ENCODE data around the gene RHBDF2.

Gene RHBDF2

DNA sequence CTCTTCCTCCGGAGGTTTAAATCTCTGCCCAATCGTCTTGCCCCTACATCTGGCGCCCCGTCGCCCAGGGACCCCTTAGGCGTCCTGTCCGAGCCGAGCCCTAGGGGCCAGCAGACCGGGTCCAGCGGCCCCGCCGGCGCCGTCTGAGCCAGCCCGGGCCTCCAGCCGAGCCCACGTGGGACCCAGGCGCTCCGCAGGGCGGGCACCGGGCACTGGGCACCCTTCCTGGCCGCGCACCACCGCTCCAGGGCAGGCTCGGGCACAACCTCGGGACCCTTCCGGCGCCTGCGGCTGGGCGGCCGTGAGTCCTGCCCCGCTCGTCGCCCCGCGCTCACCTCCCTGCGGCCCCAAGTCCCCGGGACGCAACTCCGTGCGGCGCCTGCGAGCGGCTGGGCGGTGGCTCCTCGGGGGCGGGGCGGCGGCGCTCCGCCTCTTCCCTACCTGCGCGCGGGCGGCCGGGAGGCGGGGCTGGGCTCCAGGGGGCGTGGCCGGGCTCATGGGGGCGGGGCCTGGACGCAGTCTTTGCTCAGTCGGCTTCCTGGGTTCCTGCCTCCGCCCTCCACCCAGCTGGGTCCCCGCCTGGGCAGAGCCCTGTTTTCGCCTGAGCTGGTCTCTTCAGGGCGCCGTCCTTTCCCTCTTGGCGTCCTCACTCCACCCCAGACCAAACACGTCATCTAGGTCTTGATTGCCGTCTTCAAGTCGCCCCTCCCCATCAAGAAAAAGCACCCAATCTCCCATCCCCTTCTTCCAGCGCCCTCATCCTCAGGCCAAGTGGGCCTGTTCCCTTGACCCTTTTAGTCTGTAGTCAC lies at the start of gene RHBDF2:
RHBDF2 (minus strand) TSS at position 406 of the 809 bp plus-strand sequence. CDS start 19,899 bp downstream, outside the sequence.
- DNase-seq (ENCODE audit: low read depth in 1 of 2, low spot score in 1 of 2), result peak; percentile 97

DNA sequence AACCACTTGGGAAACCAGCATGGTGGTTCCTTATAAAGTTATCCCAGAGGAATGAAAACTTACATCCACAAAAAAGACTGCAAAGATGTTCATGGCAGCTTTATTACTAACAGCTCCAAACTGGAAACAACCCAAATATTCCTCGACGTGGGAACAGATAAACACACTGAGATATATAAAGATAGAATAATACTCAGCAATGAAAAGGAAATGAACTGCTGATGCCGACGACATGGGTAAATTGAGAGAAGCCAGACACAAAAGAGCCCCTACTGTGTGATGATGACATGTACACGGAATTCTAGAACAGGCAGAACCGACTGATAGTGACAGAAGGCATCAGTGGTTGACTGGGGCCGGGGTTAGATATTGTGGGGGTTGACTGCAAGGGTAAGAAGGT lies 48.3 kb upstream of the RHBDF2 start:
- no peak for DNase-seq (ENCODE audit: low read depth in 1 of 2, low spot score in 1 of 2)

DNA sequence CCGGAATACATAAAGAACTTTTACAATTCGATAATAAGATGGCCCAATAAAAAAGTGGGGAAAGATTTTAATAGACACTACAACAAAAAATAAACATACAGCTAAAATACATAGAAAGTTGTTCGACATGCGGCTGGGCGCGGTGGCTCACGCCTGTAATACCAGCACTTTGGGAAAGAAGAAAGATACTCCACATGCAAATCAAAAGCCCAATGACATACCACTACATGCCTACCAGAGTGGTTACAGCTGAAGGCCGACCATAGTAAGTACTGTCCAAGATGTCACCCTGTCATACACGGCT lies 47.9 kb upstream of the RHBDF2 start:
- DNase-seq (ENCODE audit: low read depth in 1 of 2, low spot score in 1 of 2), result no peak

GRCh38 chr17:76548378-76549214 lies 47.4 kb upstream of the RHBDF2 start:
- no peak for DNase-seq (ENCODE audit: low read depth in 1 of 2, low spot score in 1 of 2)

GRCh38 chr17:76547642-76548202 lies 46.5 kb upstream of the RHBDF2 start:
- DNase-seq (ENCODE audit: low read depth in 1 of 2, low spot score in 1 of 2), result no peak

GRCh38 chr17:76547183-76547641 lies 46.0 kb upstream of the RHBDF2 start:
- no peak for DNase-seq (ENCODE audit: low read depth in 1 of 2, low spot score in 1 of 2)

DNA sequence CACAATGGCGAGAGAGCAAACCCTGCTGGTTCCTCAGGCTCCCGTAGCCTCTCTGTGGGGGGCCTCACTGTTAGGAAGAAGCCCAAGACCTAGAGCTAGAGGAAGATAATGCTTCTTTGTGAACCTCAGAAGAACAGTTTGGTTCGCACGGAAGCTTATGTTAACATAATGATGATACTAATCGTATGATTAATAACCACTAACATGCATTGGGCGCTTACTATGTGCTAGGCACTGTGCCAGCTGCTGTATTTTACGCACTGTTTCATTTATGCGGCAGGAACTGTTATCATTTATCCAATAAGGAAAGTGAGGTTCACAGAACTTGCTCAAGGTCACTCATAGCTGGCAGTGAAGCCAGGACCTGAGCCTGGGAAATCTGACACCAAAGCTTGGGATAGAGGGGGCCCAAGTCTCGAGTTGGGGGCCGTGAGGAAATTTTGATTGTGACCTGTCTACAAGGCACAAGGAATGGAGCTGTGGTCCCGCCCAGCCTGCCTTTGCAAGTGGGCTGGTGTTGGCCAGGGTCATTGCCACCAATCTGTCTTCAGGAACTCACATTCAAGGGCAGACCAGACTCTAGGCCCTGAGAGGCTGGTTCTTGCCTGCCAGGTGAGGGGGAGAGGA lies 45.4 kb upstream of the RHBDF2 start:
- no peak for DNase-seq (ENCODE audit: low read depth in 1 of 2, low spot score in 1 of 2)

GRCh38 chr17:76545918-76546555 lies 44.8 kb upstream of the RHBDF2 start:
- DNase-seq (ENCODE audit: low read depth in 1 of 2, low spot score in 1 of 2), result no peak

DNA sequence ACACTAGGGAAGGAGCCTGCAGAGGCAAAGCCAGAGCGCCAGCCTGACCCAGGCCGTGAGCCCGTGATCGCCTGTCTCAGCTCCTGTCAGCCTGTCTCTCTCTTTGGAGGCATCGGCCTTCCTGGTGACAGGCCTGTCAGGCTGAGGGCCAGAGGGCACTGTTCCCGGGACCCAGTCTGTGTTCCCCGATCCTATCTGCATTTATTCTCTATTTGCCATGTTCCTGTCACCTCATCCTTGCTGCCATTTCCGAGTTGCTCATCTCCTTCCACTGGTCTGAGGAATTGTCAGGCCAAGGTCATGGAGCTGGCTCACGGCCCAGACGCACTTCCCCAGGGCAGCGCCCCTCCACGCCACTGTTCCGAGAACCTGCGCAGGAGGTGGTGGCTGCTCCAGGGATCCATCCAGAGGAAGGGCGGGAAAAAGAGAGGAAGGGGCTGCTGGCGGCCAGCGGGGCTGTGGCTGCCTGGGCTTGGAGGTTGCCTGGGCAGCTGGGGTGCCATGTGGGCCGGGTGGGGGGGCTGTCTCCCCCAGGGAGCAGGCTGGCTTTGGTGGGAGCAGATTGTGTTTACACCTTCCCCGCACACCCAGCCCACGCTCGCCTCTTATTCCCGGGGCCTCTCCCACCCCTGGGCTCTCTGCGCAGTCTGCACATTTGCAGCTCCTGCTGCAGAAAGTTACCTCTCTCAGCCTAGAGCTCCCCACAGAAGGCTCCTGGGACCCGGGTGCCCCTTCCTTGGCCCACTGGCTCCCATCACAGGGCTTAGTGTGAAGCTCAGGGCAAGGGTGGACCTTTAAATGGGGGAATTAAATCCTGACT lies 43.5 kb upstream of the RHBDF2 start:
- no peak for DNase-seq (ENCODE audit: low read depth in 1 of 2, low spot score in 1 of 2)

GRCh38 chr17:76543826-76544545 lies 42.8 kb upstream of the RHBDF2 start:
- DNase-seq (ENCODE audit: low read depth in 1 of 2, low spot score in 1 of 2), result no peak

GRCh38 chr17:76543482-76543825 lies 42.2 kb upstream of the RHBDF2 start:
- no peak for DNase-seq (ENCODE audit: low read depth in 1 of 2, low spot score in 1 of 2)

DNA sequence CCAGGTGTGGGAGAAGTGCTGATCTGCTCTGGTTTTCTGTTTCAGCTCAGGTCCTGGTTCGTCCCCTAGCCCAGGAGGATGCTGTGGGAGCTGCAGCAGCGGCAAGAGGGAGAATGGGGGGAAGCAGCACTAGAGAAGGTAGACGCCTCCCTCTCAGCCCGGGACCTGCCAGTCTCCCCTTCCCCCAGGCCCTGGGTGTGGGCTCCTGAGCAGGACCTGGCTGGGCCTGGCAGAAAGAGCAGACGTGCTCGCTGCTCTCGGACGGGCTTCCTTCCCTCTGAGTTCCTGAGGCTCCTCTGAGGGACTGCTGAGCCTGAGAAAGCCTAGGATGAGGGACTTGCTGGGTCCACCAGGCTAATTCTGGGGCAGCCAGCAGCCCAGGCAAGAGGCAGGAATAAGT lies 41.8 kb upstream of the RHBDF2 start:
- no peak for DNase-seq (ENCODE audit: low read depth in 1 of 2, low spot score in 1 of 2)

DNA sequence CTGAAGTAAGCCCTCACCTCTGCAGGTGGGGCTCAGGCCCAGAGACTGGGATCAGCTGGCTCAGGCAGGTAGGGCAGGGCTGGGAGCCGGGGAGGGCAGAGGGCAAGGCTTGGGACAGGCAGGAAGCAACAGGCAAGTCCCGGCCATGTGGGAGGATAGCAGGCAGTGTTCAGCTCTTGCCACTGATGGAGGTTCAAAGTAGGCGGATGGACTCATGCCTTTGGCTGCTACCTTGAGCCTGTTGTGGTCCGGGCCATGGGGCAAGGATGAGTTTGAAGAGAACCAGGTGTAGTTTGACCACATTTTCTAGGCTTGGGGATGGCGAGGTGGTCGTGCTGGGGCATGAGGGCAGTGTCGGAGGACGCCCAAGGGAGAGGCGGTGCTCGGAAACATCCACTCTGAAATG lies 41.3 kb upstream of the RHBDF2 start:
- DNase-seq (ENCODE audit: low read depth in 1 of 2, low spot score in 1 of 2), result no peak

DNA sequence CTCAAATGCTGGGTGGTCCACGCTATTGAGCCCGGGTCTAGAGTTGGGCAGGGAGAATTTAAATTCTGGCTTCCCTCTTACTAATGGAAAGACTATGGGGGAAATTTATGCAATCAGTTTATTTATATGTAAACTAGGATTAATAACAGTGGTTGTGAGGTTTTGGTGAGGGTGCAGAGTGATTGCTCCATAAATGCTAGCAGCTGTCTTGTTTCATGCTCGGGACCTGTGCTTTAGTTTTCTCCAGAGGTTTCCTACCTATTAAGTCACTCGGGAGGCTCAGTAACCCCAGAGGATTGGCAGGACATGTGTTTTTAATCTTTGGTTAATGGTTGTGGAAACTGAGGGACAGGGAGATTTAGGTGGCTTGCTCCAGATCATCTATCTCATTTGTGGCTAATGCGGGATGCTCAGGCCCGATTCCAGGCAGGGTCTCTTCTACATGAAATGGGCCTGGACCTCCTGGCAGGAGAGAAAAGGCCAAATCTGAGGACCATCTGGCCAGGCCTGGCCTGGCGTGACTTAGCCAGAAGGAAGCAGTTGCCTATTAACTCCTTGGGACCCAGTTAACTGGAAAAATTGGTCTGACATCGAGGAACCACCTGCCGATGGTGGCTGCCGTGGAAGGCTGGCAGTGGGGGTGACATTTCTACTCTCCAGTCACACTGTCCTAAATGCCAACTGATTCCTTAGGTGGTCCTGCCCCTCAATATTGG lies 40.7 kb upstream of the RHBDF2 start:
- no peak for DNase-seq (ENCODE audit: low read depth in 1 of 2, low spot score in 1 of 2)

- DNase-seq (ENCODE audit: low read depth in 1 of 2, low spot score in 1 of 2), result no peak
Measured at GRCh38 chr17:76540381-76541300, 39.4 kb upstream of the RHBDF2 start.

DNA sequence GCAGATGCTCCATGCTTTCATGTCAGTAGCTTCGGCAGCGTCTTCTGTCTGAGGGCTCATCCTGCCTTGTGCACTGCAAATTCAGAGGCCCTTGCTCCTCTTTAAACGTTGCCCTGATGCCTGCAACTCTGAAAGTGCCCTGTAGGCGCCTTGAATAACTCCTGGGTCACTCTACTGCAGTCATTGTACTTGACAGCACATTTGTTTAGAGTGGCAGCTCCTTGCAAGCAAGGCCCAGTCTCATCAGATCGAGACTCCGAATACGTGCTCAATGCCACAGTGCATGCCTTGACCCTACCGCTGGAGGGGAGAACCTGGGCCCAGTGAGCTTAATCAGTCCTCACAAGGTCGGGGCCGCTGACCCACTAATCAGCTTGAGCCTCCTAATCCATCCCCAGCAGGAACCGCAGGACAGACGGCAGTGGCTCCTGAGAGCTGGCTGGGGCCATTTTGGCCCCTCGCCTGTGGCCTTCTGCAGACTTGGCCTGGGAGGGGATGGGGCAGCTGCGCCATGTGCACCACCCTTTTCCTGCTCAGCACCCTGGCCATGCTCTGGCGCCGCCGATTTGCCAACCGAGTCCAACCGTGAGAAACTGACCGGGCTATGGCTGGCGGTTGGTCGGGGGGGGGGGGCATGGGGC lies 38.5 kb upstream of the RHBDF2 start, which contains the start of gene PRCD:
PRCD (plus strand) TSS at position 414 of the 641 bp plus-strand sequence; CDS start at position 512, 98 bp downstream.
- no peak for DNase-seq (ENCODE audit: low read depth in 1 of 2, low spot score in 1 of 2)

GRCh38 chr17:76538941-76539570 lies 37.8 kb upstream of the RHBDF2 start:
- DNase-seq (ENCODE audit: low read depth in 1 of 2, low spot score in 1 of 2), result no peak

Measured in stimulated activated CD4-positive, alpha-beta T cell treated with anti-CD3 and anti-CD28 coated beads, Interleukin-15, amount 100 ng/mL, for 1 hour (primary cell).